GM12878 (cell line): ENCODE results near the gene DRD3. TPM values are rescaled to one million over a fixed set of nuclear protein-coding genes. Genes with fewer than 3 reads are reported as not detected.

Experiments used
- ATAC-seq: fragments of 200-7000 bp; cut with Tn5 transposase; 3 replicates; pipeline ENCODE4 v1.9.1; 2020; ENCODE audit warnings: mild to moderate bottlenecking, moderate library complexity
- BruUV-seq: library from RNA; stranded (reverse); fragments of 400-500 nt; replicated peaks from 2 replicates; lab custom pipeline; 2021; lab: Mats Ljungman, UMichigan
- CTCF ChIA-PET: fragments of 300-600 bp; sonication (Branson Sonifier 250); formaldehyde crosslinking; extraction: SDS; loops from one replicate; lab custom pipeline; 2021; ENCODE audit warnings: inconsistent platforms; lab: Yijun Ruan, JAX
- POLR2A ChIA-PET: fragments of 350-600 bp; formaldehyde crosslinking; extraction: SDS; loops from one replicate; lab custom pipeline; 2021; ENCODE audit warnings: inconsistent platforms; lab: Charles Lee
- RAD21 ChIA-PET: fragments of 300-600 bp; sonication (Branson Sonifier 250); formaldehyde crosslinking; loops from one replicate; lab custom pipeline; 2023; ENCODE audit warnings: antibody characterized with exemption; ENCODE audit not compliant: unreplicated experiment; lab: Charles Lee
- SMC1A ChIA-PET: fragments of 300-600 bp; sonication (Branson Sonifier 250); formaldehyde crosslinking; loops from one replicate; lab custom pipeline; 2023; ENCODE audit not compliant: unreplicated experiment, uncharacterized antibody; lab: Charles Lee
- DNase-seq: peaks from one replicate; pipeline ENCODE4 v3.0.0-alpha.2; 2011; ENCODE audit warnings: low read depth, low spot score
- FAIRE-seq: peaks from 3 replicates; lab custom pipeline; 2011; peaks lifted over from hg19 to GRCh38; lab: Jason Lieb, UNC
- H2AFZ ChIP-seq: 2 replicates; pipeline ENCODE4 v1.6.0; 2011; ENCODE audit warnings: low read depth, low read length, control low read depth; ENCODE audit not compliant: control insufficient read depth
- H3K27ac ChIP-seq: 2 replicates; pipeline ENCODE4 v1.5.1; 2011; ENCODE audit warnings: control low read depth; ENCODE audit not compliant: control insufficient read depth, insufficient read depth
- H3K27me3 ChIP-seq, 2 experiments: replicated peaks in 1 of 2; 2 replicates each; pipeline versions ENCODE4 v1.6.0 to v1.6.1; 2011; ENCODE audit warnings: low read length in 1 of 2; ENCODE audit not compliant: control insufficient read depth in 2 of 2, insufficient read depth in 2 of 2
- H3K36me3 ChIP-seq, 2 experiments: 2 replicates each; pipeline ENCODE4 v1.5.1; 2011; ENCODE audit warnings: low read length in 1 of 2; ENCODE audit not compliant: control insufficient read depth in 2 of 2, insufficient read depth in 2 of 2
- H3K4me1 ChIP-seq: 2 replicates; pipeline ENCODE4 v1.6.1; 2011; ENCODE audit warnings: mild to moderate bottlenecking, low read length, moderate library complexity, mixed read lengths; ENCODE audit not compliant: control insufficient read depth, insufficient read depth
- H3K4me2 ChIP-seq: 2 replicates; pipeline ENCODE4 v1.6.0; 2011; ENCODE audit warnings: control low read depth; ENCODE audit not compliant: control insufficient read depth, insufficient read depth
- H3K4me3 ChIP-seq: fragments of 200-600 bp; sonication (generic); 2 replicates; pipeline ENCODE4 v1.5.1; 2016
- H3K79me2 ChIP-seq: 2 replicates; pipeline ENCODE4 v1.6.0; 2011; ENCODE audit warnings: low read length; ENCODE audit not compliant: control insufficient read depth, insufficient read depth
- H3K9ac ChIP-seq: 2 replicates; pipeline ENCODE4 v1.8.0; 2011; ENCODE audit warnings: low read length, control low read depth, mixed read lengths; ENCODE audit not compliant: control insufficient read depth, insufficient read depth
- H3K9me3 ChIP-seq: replicated peaks from 3 replicates; pipeline ENCODE4 v1.5.1; 2011; ENCODE audit warnings: mild to moderate bottlenecking, low read length; ENCODE audit not compliant: control insufficient read depth, insufficient read depth
- H4K20me1 ChIP-seq: 2 replicates; pipeline ENCODE4 v1.6.0; 2011; ENCODE audit not compliant: control insufficient read depth, insufficient read depth
- GABPA ChIP-seq: IDR thresholded peaks from 2 replicates; pipeline ENCODE4 v1.6.1; 2014; ENCODE audit warnings: antibody characterized with exemption, low read depth, mild to moderate bottlenecking, inconsistent platforms
- IKZF1 ChIP-seq: fragments of 450-650 bp; conservative IDR thresholded peaks from 2 replicates; pipeline ENCODE4 v1.6.1; 2017; ENCODE audit warnings: antibody characterized with exemption, mild to moderate bottlenecking
- KLF5 ChIP-seq: fragments of 450-650 bp; IDR thresholded peaks from 2 replicates; pipeline ENCODE4 v1.6.1; 2014; ENCODE audit warnings: mild to moderate bottlenecking; ENCODE audit not compliant: partially characterized antibody
- MTA2 ChIP-seq: fragments of 450-650 bp; IDR thresholded peaks from 2 replicates; pipeline ENCODE4 v1.6.1; 2016; ENCODE audit warnings: low read depth, mild to moderate bottlenecking, moderate library complexity
- NR2F1 ChIP-seq: fragments of 450-650 bp; conservative IDR thresholded peaks from 2 replicates; pipeline ENCODE4 v1.6.1; 2017; ENCODE audit warnings: mild to moderate bottlenecking
- POLR2AphosphoS5 ChIP-seq: IDR thresholded peaks from 2 replicates; pipeline ENCODE4 v1.6.1; 2011; ENCODE audit warnings: mild to moderate bottlenecking, low read length, inconsistent platforms
- SMAD5 ChIP-seq: IDR thresholded peaks from 2 replicates; pipeline ENCODE4 v1.6.1; 2016; ENCODE audit warnings: antibody characterized with exemption, low read depth
- SMC3 ChIP-seq: IDR thresholded peaks from 2 replicates; pipeline ENCODE4 v1.6.1; 2011; ENCODE audit warnings: low read length, improper control_type of control experiment, borderline replicate concordance
- SP1 ChIP-seq: IDR thresholded peaks from one replicate; pipeline ENCODE4 v1.6.1; 2011; ENCODE audit warnings: low read depth, low read length
- WGBS: methylation state at CpG from one replicate; pipeline ENCODE4 v1.1.6; 2016; ENCODE audit warnings: low lambda C conversion rate; ENCODE audit not compliant: insufficient replicate concordance, insufficient coverage; ENCODE audit errors: missing lambda C conversion rate; 5-methylcytosine and 5-hydroxymethylcytosine counted together
- in situ Hi-C: fragments of 300-500 bp; cut with MboI; formaldehyde crosslinking; loops from 9 replicates; pipeline ENCODE4 v1.14.3; 2018; ENCODE audit warnings: mixed read lengths
- intact Hi-C: fragments of 100-400 bp; cut with micrococcal nuclease; formaldehyde crosslinking; loops from one replicate; pipeline ENCODE4 v1.14.2; 2022; ENCODE audit not compliant: unreplicated experiment
- polyA plus RNA-seq, 11 experiments: library from polyadenylated mRNA; depleted of rRNA in 4 of 11; unstranded in 6 of 11; stranded (reverse) in 5 of 11; fragments of >200 nt; fragmentation: Nextera tagmentation in 4 of 11; fragmentation: Illumina TruSeq in 1 of 11; extraction: Ambion mirVana in 4 of 11; extraction: Trizol in 1 of 11; gene quantifications; 1 replicate in 1 of 11; 2 replicates in 10 of 11; pipeline versions ENCODE4 v1.2.1 to v1.2.3, GENCODE V29; 2011 to 2016; ENCODE audit warnings: inconsistent platforms in 2 of 11, missing spikeins in 2 of 11, low read depth in 1 of 11
- total RNA-seq, 4 experiments: library from RNA; depleted of rRNA in 3 of 4; stranded (reverse); fragments of >200 nt in 3 of 4; fragmentation: Illumina TruSeq in 1 of 4; extraction: Trizol in 1 of 4; gene quantifications; 2 replicates each; pipeline versions ENCODE4 v1.2.1 to v1.2.3, GENCODE V29; 2013 to 2021

The DRD3 gene
- total and polyA plus RNA-seq, 10 of the 15 experiments (the other 5 are each of a cell fraction or from before 2014, with no cell fraction given): not detected

DNA sequence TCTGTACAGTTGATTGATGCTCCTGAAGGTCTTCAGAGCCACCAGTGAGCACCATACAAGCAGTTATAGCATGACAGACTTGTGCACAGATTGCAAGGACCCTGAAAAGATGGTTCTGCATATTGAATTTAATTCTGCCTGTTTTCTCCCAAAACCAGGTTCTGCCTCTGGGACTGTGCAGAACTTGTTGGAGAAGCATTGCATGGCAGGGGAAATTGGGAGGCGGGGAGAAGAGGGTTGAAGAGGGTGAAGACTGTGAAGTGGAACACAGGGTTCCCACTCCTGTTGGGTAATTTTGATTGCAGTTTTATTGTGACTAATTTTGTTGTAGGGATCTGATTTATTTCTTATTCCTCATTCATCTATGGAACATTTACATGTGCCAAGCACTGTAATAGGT, 48.2 kb upstream of the DRD3 start:
- POLR2A ChIA-PET: no interaction called here

DNA sequence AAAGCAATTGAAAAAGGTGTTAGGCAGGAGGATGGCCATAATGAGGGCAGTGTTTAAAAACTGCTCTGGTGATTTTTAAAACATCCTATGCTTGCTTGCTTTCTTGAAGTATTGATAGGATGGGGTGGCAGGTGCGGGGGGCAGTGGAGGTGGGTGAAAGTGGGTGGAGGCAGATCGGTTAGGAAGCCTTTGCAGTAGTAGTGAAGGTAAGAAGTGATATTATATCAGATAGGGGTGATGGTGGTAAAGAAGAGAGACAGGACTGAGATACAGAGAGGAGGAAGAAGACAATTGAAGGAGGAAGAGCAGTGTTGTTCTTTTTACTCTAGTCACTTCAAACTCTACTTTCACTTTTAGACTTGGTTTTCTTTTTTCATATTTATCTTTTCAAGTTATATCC, 47.5 kb upstream of the DRD3 start:
- Histone ChIP-seq H4K20me1 (no peaks in the 10 kb centered on the region), H3K27me3 (no peaks in the 10 kb centered on the region), H3K4me1 (peaks cover 9% of the 10 kb centered on the region; the same call in 1 of the 2 replicates), H3K9ac (no peak overlapping the region), H3K27ac (no peak overlapping the region), H3K9me3 (peaks cover 15% of the 10 kb centered on the region), H3K4me3 (no peak overlapping the region), H3K79me2 (no peaks in the 10 kb centered on the region), H3K36me3 (no peaks in the 10 kb centered on the region), H3K4me2 (no peak overlapping the region), H2AFZ (no peak overlapping the region)
- ChIA-PET POLR2A (no interaction called here), RAD21 (no interaction called here), CTCF (interaction anchor here (0.6 kb wide), 1 partner anchor 465 kb away, joined by 3 read pairs; no protein-coding TSS in a partner anchor), SMC1A (interaction anchor here (1.2 kb wide), 1 partner anchor 11 kb away, joined by 3 read pairs; no protein-coding TSS in a partner anchor)
- no peak for TF ChIP-seq POLR2AphosphoS5
- TF ChIP-seq NR2F1: no peak
- TF ChIP-seq GABPA: no peak
- BruUV-seq: no TSS peak
- no peak for DNase-seq
- in situ Hi-C loops: no loop called here
- WGBS: 51% methylated on average over 2 of the region's 2 CpGs
- intact Hi-C loops: no loop called here
- FAIRE-seq: no peak
- ATAC-seq: no peak

More for the DNA sequence above, 48.2 kb upstream of the DRD3 start:
- Histone ChIP-seq H3K4me1 (peaks cover 9% of the 10 kb centered on the region; the same call in 1 of the 2 replicates), H3K4me2 (no peak overlapping the region), H3K79me2 (no peaks in the 10 kb centered on the region), H3K27me3 (no peaks in the 10 kb centered on the region), H3K36me3 (no peaks in the 10 kb centered on the region), H3K9ac (no peak overlapping the region), H3K27ac (no peak overlapping the region), H3K9me3 (peaks cover 15% of the 10 kb centered on the region), H3K4me3 (no peak overlapping the region), H2AFZ (no peak overlapping the region), H4K20me1 (no peaks in the 10 kb centered on the region)
- intact Hi-C loops: no loop called here
- ATAC-seq (no peak), FAIRE-seq (no peak), DNase-seq (no peak)
- TF ChIP-seq SP1 (no peak), MTA2 (no peak), IKZF1 (no peak), KLF5 (no peak), SMC3 (no peak), SMAD5 (no peak)
- SMC1A ChIA-PET: interaction anchor here (0.8 to 1.2 kb wide), 4 partner anchors 10 to 221 kb away, joined by 3 read pairs; no protein-coding TSS in a partner anchor
- in situ Hi-C loops: no loop called here
- RAD21 ChIA-PET: no interaction called here
- CTCF ChIA-PET: interaction anchor here (0.6 to 1.3 kb wide), 3 partner anchors 9 to 466 kb away, joined by 3 read pairs; no protein-coding TSS in a partner anchor
- no TSS peak for BruUV-seq
- WGBS: 75% methylated on average over 1 of the region's 1 CpG
